Omental fat pad (tissue), 4 donors: ENCODE data around the gene GDAP1L1. TPM values are rescaled to one million over a fixed set of nuclear protein-coding genes. Genes with fewer than 3 reads are reported as not detected.
"Not testable (repeated sequence)": the region's sequence is repeated elsewhere in the genome, so short reads cannot be mapped to it uniquely, and the experiment has no call there.

Experiments
- ATAC-seq: fragments of 150-250 bp; one replicate; pipeline ENCODE4 v1.9.1; 2016; ENCODE audit warnings: mild to moderate bottlenecking, moderate library complexity; ENCODE audit not compliant: low FRiP score
- DNase-seq: peaks from one replicate; pipeline ENCODE4 v3.0.0-alpha.2; 2019; ENCODE audit warnings: low spot score
- total RNA-seq, 4 donors: library from RNA; depleted of rRNA; stranded (reverse); fragments of >200 nt; gene quantifications; one replicate each; pipeline ENCODE4 v1.1.0, GENCODE V29; 2016
- TF ChIP-seq, protein P1 (sequence below), 3 donors: fragments of 450-650 bp; IDR thresholded peaks; one replicate each; pipeline ENCODE4 v1.5.1; 2016 to 2017; ENCODE audit warnings: antibody characterized with exemption in 3 of 3, mild to moderate bottlenecking in 3 of 3, moderate library complexity in 2 of 3

GDAP1L1 gene
- total RNA-seq, 4 donors from 2014 or later: not detected

DNA sequence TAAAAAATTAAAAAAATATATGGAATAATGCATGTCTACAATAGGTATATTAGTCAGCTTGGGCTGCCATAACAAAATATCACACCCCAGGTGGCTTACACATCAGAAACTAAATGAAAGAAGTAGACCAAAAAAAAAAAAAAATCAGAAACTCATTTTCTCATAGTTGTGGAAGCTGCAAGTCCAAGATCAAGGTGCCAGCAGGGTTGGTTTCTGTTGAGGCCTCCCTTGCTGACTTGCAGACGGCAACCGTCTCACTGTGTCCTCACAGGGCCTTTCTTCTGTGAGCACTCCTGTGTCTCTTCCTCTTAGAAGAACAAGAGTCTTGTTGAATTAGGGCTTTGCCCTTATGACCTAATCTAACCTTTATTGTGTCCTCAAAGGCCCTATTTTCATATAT is 11.4 kb upstream of the GDAP1L1 start:
- no peak for ATAC-seq
- TF ChIP-seq, protein P1, sequence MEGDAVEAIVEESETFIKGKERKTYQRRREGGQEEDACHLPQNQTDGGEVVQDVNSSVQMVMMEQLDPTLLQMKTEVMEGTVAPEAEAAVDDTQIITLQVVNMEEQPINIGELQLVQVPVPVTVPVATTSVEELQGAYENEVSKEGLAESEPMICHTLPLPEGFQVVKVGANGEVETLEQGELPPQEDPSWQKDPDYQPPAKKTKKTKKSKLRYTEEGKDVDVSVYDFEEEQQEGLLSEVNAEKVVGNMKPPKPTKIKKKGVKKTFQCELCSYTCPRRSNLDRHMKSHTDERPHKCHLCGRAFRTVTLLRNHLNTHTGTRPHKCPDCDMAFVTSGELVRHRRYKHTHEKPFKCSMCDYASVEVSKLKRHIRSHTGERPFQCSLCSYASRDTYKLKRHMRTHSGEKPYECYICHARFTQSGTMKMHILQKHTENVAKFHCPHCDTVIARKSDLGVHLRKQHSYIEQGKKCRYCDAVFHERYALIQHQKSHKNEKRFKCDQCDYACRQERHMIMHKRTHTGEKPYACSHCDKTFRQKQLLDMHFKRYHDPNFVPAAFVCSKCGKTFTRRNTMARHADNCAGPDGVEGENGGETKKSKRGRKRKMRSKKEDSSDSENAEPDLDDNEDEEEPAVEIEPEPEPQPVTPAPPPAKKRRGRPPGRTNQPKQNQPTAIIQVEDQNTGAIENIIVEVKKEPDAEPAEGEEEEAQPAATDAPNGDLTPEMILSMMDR (IDR thresholded peaks at IDR 0.05): no peak
- DNase-seq: no peak

DNA sequence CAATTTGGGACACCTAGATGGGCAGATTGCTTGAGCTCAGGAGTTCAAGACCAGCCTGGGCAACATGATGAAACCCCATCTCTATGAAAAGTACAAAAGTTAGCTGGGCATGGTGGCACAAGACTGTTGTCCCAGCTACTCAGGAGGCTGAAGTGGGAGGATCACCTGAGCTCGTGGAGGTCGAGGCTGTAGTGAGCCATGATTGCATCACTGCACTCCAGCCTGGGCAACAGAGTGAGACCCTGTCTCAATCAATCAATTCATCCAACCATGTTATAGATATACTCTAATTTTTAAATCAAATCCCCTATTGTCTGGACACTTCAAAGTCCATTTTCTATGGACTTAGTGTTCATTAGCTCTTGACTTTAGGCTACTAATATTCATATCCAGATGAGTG is 10.3 kb upstream of the GDAP1L1 start:
- not testable (repeated sequence) for DNase-seq, ATAC-seq

DNA sequence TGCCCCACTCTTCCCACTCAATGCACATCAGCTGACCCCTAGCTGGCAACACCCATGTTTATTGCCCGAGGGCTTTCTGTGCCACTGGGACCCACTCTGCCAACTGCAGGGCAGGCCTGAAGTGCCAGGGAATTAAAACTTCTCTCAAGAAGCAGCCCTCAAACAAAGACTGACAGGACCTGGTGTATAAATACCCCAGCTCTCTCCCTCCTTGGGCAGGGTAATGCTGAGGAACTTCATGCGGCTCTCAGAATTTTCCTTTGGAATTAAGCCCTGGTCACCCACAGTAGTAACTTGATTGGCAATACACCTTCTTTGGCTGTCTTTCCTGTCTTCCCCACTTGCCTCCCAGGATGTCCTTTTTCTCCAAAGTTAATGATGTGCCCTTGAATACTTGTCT is 5.3 kb upstream of the GDAP1L1 start:
- TF ChIP-seq, protein P1 (IDR thresholded peaks at IDR 0.05): no peak

DNA sequence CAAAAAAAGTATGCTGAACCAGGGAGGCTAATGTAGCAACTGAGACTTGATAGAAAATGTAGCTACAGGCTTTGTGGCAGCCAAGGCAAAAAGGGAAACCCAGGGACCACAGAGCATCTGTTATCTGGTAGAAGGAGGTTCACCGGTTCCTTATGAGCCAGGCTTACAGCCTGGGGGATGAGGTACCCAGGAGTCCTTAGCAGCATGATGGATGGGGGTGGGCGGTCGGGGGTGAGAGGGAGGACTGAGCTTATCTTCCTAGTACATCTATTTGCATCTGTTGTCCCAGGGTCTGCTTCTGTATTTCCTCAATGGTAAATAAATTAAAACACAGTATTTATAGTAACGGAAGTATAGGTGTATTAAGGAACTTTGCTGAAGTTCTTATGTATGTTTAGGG is 1.1 kb upstream of the GDAP1L1 start:
- DNase-seq (no peak), ATAC-seq (no peak)
- TF ChIP-seq, protein P1 (IDR thresholded peaks at IDR 0.05): no peak

More for the DNA sequence above, 5.3 kb upstream of the GDAP1L1 start:
- ATAC-seq (no peak), DNase-seq (no peak)

DNA sequence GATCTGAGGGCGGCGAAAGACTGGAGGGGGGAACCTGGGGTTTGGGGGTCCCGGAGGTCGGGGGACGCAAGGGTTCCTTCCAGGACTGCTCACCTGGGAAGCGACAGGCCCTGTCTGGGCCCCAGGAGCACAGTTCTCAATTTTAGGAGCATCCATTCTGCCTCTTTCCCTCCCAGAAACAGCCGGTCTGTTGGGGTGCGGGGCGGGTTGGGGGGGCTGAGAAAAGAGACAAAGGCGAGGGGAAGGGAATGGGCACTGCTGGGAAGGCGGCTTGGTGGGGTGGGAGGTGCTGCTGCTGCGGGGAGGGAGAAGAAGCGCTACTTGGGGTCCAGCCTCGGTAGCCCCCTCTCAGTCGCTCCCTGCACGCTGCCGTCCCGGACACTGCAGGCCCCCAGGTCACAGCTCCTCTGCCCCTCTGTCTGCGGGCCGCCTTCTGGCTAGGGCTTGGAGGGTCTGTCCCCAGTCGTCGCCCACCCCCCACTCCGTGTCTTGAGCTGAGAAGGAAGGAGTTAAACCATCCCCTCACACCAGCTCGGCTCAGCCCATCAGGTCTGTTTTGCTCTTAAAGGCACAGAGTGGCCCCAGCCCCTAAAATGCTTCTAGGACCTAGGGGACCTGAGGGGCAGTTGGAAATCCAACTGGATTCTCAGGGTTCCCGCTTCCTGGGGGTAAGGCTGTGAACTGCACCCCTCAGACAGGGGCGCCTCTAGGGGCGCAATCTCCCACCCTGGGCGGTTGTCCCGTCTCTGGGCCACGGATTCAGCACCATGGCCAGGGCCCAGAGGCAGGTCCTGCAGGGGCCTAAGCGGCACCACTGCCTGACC is 690 bp downstream of the GDAP1L1 start:
- DNase-seq (no peak), ATAC-seq (no peak)
- TF ChIP-seq, protein P1 (IDR thresholded peaks at IDR 0.05): no peak

DNA sequence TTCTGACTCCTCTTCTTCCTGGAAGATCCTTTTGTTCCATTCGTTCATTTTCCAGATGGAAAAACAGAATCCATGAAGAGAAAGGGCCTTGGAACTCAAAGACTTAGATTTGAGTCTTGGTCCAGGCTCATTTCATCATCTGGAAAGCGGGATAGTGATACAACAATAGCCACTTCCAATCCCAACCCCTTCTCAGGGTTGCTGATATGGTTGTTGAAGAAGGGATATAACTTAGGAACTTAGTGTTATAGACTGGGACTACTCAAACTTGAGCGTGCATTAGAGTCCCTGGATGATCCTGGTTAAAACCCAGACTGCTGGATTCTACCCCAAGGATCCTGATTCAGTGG is 1.3 kb downstream of the GDAP1L1 start:
- DNase-seq (no peak), ATAC-seq (no peak)
- TF ChIP-seq, protein P1 (IDR thresholded peaks at IDR 0.05): no peak

DNA sequence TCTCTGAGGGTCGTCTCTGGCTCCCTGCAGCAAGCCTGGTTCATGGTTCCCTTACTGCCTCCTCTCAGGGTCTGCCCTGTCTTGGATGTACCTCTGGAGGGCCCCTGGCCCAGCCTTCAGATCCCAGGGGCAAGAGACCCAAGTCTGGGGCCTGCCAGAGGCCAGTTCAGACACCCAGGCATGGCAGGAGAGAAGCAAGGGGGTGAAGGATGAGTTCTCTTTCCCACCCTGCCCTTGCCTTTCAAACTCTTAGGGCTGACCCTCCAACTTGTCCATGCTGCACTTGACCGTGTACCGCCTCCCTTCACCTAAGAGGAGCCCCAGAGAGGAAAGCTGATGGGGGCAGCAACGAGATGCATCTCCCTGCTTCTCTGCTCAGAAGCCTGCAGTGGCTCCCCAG is 4.2 kb downstream of the GDAP1L1 start:
- ATAC-seq: no peak
- TF ChIP-seq, protein P1 (IDR thresholded peaks at IDR 0.05): no peak

More for the DNA sequence above, 4.2 kb downstream of the GDAP1L1 start:
- no peak for DNase-seq
